T47D (cell line): ENCODE results near the gene ABHD4.
A peak's percentile ranks its signal among the peaks of the same experiment; 100 is the strongest.
"Not testable (repeated sequence)": the region's sequence is repeated elsewhere in the genome, so short reads cannot be mapped to it uniquely, and the experiment has no call there.

ENCODE experiments used
- DNase-seq, 2 experiments: peaks; one replicate each; pipeline versions ENCODE4 v3.0.0 to v3.0.0-alpha.2; 2011 to 2012; ENCODE audit warnings: low read depth in 1 of 2, low spot score in 1 of 2
- JUND ChIP-seq: IDR thresholded peaks from 2 replicates; pipeline ENCODE4 v1.6.1; 2012; ENCODE audit warnings: low read depth
- in situ Hi-C: cut with HindIII; loops from 2 replicates; pipeline ENCODE4 v1.10.0; 2016; ENCODE audit warnings: low sequenced_read_pairs, low pct_unique_long_range_greater_than_20kb

Gene ABHD4

GRCh38 chr14:22566845-22567244 is 31.3 kb upstream of the ABHD4 start:
- TF ChIP-seq JUND = no peak
- DNase-seq = no peak
- in situ Hi-C loops = no loop called here

GRCh38 chr14:22567437-22567836 is 30.7 kb upstream of the ABHD4 start:
- DNase-seq = no peak
- no peak for TF ChIP-seq JUND
- in situ Hi-C loops = no loop called here

DNA sequence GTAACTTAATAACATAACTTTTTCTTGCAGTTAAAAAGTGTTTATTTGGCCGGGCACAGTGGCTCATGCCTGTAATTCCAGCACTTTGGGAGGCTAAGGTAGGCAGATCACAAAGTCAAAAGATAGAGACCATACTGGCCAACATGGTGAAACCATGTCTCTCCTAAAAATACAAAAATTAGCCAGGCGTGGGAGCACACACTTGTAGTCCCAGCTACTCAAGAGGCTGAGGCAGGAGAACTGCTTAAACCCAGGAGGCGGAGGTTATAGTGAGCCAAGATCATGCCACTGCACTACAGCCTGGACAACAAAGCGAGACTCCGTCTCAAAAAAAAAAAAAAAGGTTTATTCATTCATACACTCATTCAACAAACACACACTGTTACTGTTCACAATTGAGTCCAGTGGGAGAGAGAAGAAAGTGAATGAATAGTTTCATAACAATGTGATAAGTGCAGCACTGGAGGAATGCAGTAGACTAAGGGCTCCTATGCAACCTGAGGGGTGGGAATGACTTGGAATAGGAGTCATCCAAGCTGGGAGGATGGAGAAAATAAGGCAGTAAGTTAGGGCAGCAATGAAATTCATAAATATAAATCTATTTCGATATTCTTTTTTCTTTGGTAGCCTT is 28.9 kb upstream of the ABHD4 start:
- no peak for TF ChIP-seq JUND
- no peak for DNase-seq
- in situ Hi-C loops = no loop called here

- DNase-seq = no peak
- in situ Hi-C loops = no loop called here
- TF ChIP-seq JUND = no peak
Measured at GRCh38 chr14:22569737-22570131, 28.4 kb upstream of the ABHD4 start.

DNA sequence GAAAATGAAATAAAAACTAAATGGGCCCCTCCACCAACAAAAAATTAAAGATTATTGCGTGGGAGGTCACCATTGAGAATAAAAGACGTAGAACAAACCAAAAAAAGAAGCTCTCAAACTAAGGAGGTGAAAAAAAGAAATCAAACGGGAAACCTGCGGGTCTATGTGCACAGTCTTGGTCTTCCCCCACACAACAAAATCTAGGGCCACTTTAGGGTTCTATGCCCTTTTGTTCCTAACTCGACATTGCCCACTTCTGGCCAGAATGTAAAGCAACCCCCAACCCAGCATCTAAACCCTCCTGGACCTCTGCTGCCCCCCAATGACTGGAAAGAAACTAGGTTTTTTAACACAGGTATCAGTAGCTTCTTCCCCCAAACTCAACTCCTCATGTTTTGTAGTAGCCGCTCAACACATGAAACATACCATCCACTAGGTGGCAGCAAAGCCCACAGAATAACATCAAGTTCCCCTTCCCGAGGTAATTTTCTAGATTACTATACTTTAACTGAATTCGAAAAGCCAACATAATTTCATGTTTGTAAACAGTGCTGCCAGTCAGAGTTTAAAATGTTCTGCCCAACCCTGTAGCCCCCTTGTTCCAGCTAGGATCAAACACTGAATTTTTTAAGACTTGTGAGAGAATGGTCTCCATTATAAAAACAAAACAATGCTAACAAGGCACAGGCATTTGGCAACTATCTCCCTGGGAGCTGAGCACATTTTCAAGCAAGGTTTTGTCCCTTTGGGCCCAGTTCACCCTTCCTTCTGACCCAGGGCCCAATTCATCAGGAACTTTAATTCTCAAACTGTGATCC is 27.8 kb upstream of the ABHD4 start:
- peak; percentile 18 to 76 for DNase-seq
- in situ Hi-C loops = no loop called here
- no peak for TF ChIP-seq JUND

DNA sequence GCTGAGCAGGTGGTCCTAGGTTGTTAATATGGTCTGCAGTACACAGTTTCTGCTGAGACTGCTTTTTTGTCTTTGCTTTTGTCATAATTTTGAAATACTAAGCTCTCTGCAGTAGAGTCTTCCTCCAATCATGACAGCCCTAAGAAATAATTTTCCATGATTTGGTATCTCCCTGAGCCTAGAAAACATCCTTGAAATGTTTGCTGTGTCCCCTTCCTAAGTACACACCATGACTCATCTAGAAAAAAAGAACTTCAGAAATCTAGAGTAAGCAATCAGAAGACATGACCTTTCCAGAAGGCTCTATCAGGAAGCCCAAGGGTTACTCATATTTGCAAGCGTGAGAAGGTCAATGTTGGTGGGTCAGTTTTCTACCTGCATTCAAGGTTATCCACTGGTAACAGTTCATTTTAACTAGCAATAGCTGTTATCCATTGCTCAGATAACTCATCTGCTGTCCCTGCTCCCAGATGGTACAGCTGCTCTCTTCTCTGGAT is 25.5 kb upstream of the ABHD4 start:
- no peak for TF ChIP-seq JUND
- in situ Hi-C loops = no loop called here
- DNase-seq = no peak

GRCh38 chr14:22573804-22574203 is 24.3 kb upstream of the ABHD4 start:
- DNase-seq = no peak
- in situ Hi-C loops = no loop called here

DNA sequence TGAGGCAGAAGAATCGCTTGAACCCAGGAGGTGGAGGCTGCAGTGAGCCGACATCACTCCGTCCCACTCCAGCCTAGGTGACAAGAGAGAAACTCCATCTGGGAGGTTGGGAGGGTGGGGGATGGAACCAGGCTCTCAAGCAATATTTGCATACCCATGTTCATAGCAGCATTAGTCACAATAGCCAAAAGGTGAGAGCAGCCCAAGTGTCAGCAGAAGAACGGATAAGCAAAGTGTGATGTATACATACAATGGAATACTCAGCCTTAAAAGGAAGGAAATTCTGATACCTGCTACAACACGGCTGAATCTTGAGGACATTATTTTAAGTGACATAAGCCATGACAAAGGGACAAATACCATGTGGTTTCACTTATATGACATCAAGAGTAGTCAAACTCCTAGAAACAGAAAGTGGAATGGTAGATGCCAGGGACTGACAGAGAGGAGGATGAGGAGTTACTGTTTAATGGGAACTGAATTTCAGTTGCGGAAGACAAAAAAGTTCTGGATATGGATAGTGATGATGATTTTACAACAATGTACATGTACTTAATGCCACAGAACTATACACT is 20.7 kb upstream of the ABHD4 start:
- in situ Hi-C loops = no loop called here
- TF ChIP-seq JUND = no peak

More at GRCh38 chr14:22573804-22574203, 24.3 kb upstream of the ABHD4 start:
- no peak for TF ChIP-seq JUND

DNA sequence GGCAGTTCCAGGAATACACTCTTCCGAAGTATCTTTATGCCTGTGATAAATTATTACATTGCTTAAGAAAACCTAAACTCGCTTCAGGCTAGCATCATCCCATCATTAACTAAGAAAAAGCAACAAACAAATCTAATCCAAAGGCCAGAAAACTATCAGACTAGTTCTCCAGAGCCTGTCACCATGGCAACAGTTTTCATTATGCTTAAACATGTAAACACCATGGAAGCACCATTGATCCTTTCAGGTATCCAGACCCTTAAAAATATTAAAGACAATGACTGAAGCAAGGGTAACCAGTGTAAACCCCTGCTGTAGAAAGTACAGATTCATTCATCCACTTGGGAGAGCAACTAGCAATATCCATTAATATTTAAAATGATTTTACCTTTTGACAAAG is 18.9 kb upstream of the ABHD4 start:
- TF ChIP-seq JUND = no peak
- DNase-seq = no peak
- in situ Hi-C loops = no loop called here

More for the DNA sequence above, 20.7 kb upstream of the ABHD4 start:
- no peak for DNase-seq

DNA sequence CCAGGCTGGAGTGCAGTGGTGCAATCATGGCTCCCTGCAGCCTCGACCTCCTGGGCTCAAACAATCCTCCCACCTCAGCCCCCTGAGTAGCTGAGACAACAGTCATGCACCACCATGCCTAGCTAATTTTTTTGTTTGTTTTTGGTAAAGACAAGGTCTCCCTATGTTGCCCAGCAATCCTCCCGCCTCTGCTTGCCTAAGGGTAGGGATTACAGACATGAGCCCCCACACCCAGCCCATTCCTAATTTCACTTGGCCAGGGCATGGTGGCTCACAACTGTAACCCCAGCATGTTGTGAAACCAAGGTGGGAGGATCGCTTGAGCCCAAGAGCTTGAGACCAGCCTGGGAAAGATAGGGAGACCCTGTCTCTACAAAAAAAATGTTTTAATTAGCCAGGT is 18.2 kb upstream of the ABHD4 start:
- in situ Hi-C loops = no loop called here
- TF ChIP-seq JUND = no peak
- DNase-seq = no peak

DNA sequence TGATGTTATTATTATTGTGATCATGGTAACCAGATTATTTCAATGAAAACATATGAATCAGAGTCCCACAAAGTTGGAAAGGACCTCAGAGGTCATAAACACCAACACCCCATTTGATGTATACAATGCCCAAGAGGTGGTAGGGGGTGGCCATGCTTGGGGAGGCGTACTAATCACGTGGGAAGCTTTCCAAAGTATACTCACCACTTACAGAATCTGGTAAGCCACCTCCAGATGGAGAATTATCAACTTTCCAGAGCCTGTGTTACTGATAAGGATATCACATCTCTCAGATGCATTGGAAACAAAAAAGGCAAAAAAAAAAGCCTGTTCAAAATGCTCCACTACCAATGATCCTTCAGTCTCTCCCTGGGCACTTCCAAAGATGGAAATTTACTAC is 17.5 kb upstream of the ABHD4 start:
- in situ Hi-C loops = no loop called here
- no peak for TF ChIP-seq JUND
- no peak for DNase-seq

- in situ Hi-C loops = no loop called here
- DNase-seq = no peak
- TF ChIP-seq JUND = no peak
Measured at GRCh38 chr14:22583994-22584393, 14.1 kb upstream of the ABHD4 start.

- in situ Hi-C loops = no loop called here
- no peak for TF ChIP-seq JUND
- no peak for DNase-seq
Measured at GRCh38 chr14:22587247-22587646, 10.9 kb upstream of the ABHD4 start.

GRCh38 chr14:22587677-22588422 is 10.2 kb upstream of the ABHD4 start:
- in situ Hi-C loops, DNase-seq: not testable (repeated sequence)
